ENCODE measurements around the gene PTCH1.

Gene PTCH1

DNA sequence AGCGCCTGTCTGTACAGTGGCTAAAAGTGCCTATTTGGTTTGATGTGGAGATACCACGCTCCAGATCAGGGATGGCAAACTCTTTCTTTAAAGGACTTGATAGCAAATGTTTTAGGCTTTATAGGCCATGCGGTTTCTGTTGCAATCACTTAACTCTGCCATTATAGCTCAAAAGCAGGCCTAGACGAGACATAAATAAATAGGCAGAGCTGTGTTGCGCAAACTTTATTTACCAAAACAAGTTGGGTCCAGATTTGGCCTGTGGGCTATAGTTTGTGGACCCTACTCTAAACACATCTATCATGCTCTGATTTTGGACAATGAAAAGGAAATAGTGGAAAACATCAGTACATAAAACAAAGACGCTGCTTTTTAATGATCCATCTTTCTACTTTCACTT lies 79.2 kb downstream of the PTCH1 start:
- DNase-seq: no peak

DNA sequence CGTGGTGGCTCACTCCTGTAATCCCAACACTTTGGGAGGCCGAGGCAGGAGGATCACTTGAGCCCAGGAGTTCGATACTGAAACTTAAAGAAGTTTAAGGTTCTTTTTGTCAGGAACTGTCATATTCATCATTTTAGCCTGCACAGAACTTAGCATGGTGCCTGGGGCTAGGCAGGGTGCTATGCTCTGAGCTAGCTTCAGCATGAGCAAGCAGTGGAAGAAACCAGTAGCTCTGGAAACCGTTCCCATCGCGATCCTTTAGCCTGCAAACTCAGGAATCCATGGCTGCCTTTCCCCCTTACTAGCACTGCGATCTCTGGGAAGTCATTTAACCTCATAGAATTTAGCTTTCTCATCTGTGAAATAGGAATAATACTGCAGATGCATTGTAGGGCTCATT lies 80.4 kb downstream of the PTCH1 start:
- DNase-seq: no peak

DNA sequence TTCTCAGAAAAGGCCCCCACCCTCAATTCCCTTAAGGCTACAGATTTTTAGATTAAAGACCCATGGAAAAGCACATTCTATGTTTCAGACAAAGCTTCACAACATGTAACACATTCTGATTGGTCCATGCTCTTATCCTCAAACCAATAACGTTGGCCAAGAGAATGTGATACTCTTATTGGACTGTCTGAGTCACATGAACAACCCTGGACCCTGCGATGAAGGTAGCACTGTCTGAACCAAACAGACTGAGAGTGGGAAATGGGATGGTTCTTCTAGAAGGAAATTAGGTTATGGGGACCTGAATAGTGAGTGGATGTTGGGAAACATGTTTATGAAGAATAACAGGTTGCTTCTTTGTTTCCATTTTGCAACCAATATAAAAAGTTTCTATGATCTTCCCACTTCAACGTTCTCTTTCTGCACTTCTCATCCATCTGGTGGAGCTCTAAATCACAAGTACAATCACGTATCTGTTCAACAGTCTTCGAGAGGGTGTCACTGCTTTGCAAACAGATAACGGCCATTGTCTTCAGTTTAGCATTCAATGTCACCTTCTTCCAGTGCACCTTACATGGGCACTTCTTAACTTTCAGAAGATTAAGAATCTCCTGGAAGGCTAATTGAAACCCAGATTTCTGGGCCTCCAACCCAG lies 81.6 kb downstream of the PTCH1 start:
- DNase-seq: no peak

DNA sequence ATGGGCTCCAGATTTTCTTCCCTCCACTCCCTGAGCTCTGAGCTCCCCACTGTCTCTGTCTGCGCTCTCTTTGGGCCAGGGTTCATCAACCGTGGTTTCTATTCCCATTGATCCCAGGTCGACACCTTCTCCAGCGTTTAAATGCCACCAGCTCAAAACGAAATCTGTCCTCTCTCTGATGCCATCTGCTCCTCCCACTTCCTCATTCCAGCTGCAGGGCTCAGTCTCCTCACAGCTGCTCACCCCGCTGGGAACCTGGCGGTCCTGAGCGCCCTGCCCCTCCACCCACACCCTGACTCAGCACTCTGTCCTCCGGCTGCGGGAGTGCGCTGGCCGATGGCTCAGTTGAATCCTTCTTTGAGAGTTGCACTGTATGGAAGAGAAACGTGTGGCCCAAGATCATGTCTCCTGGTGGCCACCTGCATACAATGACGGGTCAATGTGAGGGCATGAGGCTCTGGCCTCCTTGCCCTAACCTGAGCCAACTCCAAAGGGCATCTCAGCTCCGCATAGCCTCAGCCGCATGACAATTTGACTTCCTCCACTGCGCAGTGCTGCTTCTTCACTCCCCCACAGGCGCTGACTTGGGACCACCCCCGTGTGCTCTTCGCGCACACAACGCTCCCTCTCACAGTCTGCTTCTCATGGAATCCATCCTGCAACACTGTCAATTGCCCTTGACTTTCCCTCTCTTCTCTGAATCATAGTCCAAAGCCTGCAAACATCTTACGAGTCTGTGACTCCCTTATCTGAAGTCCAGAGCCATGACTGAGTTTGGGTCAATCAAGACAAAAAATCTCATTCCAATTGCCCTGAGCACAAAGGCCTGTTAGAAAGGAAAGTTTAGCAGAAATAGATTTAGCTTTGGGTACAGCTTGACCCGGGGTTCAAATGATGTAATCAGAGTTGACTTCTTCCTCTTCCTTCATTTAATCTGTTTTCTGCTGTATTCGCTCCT lies 82.4 kb downstream of the PTCH1 start:
- DNase-seq: peak; percentile 29

DNA sequence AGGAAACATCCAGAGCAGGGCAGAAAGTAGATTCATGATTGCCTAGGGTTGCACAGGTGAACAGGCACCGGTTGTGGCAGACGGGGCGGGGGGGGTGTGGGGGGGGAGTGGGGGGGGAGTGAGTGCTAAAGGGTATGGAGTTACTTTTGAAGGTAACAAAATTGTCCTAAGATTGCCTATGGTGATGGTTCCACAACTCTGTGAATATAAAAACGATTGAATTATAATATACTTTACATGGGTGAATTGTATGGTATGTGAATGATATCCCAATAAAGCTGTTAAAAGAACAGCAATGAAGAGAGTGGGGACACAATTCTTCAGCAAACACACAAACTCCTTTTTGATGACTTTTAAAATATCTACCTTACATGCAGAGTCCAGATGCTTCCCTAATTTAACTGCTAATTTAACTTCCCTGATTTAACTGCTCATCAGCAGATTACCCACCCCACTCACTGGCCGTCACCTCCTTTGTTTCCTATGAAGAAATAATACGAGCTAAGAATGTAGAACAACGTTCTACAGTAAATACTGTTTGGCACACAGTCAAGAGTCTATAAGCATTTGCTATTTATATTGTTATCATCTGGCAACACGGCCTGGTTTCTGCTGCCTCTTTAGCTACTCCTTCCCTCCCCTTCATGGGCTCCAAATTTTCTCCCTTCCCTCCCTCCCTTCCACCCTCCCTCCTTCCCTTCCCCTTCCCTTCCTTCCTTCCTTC lies 83.5 kb downstream of the PTCH1 start:
- DNase-seq: peak; percentile 5

DNA sequence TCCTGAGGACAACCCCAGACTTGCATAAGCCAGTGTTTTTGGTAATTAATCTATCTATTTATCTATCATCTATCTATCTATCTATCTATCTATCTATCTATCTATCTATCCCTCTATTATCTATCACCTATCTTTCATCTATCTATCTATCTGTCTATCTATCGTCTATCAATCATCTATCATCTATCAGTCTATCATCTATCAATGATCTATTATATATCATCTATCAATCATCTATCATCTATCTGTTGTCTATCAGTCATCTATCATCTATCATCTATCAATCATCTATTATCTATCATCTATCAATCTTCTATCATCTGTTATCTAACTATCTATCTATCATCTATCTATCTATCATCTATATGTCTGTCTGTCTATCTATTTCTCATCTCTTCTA lies 85.5 kb downstream of the PTCH1 start:
- no peak for DNase-seq

DNA sequence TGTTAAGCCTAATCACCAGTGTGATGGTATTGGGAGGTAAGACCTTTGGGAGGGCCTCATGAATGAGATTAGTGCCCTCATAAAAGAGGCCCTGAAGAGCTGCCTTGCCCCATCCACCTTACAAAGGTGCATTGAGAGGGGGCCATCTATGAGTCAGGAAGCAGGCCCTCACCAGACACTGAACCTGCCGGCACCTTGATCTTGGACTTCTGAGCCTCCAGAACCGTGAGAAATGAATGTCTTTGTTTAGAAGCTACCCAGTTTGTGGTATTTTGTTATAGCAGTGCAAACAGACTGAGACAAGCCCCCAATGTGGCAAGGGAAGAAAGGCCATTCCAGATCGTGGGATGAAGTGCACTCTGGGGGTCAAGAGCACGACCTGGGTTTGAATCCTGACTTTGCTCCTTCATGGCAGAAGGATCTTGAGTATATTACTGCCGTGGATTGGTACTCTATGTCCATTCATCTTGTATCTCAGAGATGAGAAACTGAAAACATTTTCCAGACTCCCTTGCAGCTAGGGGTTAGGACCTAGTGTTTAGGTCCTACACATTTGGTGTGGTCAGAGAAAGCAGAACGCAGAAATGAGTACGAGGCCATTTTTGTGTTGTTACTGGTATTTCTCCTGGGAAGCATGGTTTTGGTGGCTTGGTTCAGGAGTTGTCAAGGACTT lies 86.7 kb downstream of the PTCH1 start:
- no peak for DNase-seq

DNA sequence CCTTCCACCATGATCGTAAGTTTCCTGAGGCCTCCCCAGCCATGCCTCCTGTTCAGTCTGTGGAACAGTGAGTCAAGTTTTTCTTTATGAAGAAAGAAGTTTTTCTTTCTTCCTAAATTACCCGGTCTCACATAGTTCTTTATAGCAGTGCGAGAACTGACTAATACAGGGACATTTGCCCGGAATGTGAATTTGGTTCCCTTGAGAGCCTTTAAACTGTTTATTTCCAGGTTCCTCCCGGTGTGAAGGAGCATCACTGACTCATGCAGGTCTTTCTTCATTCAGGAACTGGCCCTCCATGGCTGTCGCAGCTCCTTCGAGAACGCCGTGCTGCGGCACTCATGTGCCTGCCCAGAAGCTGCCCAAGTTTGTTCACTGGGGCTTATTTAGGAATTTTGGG lies 87.7 kb downstream of the PTCH1 start:
- DNase-seq: no peak

DNA sequence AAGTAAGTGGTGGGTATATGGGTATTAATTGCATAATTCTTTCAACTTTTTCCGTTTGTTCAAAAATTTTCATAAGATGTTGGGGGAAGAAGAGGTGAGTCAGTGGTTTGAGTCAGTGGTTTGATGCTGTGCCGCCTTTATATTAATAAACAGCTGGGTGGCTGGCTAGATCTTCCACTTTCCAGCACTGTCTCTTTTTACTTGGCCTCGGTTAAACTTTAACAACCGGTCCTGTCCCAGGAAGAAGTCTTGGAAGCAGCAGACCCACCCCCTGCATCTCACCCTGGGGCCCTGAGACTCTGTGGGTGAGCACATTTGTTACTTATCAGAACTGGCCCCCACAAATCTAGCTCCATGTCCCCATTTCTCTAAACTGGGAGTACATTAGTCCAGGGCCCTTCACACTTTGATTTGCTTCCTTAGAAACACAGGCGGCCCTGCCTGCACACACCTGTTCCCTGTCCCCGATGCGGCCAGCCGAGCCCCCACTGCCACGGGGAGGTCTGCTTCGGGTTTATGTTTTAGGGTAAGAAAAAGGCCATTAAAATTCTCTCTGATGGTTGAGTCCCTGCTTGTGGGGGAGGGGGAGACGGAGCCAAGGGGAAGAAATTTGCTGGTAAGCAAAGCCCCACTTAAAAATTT lies 90.7 kb downstream of the PTCH1 start:
- DNase-seq: no peak

DNA sequence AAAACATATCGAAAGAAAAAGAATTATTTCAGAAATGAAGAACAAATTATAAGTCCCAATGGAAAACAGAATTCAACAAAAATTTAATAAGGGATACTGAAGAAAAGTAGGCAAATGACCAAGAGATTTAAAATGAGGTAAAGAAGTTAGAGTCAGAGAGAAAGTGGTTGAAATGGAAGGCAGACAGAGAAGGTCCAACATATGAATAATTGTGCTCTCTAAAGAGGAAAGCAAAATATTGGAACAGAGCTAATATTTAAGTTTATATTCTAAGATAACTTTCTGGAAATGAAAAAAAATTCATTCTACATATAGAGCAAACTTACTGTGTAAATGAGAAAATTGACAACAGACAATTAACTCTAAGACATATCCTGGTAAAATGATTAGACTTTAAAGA lies 94.1 kb downstream of the PTCH1 start:
- no peak for DNase-seq

DNA sequence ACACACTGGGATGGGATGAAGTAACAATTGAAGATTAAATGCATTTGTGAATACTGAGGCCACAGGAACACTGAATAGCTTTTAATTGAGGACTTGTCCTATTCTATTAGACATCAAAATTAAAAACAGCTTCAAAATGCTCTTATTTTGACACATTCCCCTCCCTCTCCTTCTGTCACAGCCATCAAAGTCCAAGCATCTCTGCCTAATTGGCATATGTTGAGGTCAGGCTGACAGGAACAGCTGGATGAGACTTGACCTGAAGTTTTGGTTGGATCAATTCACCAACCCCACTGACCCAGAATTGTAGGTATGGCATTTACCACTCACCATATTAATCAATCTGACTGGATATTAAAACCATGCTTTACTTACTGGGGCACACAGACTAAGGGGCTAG lies 96.3 kb downstream of the PTCH1 start:
- DNase-seq: no peak

DNA sequence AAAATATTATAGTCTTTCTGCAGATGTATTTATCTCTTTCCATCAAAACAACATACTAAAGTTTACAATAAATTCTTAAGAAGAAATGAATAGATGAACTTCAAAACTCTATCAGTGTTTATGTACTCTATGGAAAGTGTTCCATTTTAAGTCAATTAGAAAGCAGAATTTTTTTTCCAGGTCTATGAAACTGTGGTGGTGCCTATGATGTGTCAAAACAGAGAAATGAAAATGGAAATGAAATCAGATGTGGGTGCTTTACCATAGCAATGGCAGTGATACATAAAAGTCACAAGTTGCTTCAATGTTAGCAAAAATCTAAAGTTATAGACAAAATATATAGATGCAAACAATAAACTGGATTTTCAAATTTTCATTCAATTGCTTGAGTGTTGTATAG lies 97.3 kb downstream of the PTCH1 start:
- DNase-seq: peak; percentile 53

DNA sequence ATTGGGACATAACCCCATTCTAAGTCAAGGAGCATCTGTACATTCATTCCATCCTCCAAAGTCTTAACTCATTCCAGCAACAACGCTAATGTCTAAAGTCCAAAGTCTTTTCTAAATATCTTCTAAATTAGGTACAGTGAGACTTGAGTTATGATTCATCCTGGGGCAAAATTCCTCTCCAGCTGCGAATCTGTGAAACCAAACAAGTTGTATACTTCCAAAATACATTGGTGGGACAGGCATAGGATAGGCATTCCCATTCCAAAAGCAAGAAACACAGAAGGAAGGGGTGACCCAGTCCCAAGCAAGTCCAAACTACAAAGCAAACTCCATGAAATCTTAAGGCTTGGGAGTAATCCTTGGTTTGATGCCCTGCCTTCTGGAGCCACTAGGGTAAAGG lies 101.6 kb downstream of the PTCH1 start:
- no peak for DNase-seq

DNA sequence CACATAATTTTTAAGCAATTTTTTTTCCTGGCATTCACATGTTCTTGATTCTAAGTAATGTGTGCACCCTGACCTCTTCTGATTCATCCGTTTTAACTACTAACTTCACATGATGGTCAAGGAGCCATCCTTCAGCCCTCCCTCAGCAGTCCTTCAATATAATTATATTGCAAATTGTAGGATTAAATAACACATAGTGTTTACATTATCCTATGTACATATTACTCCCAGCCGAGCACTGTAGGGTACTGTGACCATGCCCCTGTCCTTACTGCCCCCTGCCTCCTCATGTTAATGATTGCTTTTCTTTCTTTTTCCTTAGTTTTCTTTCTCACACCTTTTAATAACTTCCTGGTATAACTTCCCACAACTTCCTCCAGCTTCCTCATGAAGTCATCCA lies 103.0 kb downstream of the PTCH1 start:
- no peak for DNase-seq

DNA sequence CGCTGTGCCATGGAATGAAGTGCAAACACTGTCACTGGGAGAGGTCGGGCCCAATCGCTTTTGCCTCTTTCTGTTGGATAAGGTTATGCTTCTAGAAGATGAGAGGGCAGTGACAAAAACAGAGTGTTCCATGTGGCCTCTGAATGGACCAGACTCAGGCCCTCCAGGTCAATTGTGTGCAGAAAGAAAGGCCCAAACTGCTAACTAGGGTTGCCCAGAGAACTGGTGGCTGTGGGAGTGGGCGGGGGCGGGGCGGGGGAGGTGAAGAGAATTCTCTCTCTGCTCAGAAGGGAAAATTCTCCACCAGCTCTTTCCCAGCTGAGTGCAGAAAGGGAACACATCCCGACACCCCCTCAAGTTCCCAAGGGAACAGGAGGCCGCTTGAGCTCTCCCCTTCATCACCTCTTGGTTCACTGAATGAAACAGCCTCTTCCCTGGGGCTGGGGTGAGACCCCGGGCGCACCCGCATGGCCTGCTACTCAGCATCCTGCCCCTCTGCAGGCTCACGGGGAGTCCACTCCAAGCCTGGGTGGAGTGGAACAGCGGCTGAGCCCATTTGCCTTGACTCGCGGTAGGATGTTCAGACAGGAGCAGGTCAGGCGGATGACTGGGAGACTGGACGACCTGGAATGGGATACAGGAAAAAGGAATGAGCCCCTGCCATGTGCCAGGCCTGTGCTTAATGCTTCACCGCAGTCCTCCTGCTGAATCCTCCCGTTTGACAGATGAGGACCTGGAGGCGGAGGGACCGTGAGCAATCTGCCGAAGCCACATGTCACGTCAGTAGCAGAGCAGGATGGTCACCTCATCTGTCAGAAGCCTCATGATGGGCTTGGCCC lies 105.5 kb downstream of the PTCH1 start:
- no peak for DNase-seq

DNA sequence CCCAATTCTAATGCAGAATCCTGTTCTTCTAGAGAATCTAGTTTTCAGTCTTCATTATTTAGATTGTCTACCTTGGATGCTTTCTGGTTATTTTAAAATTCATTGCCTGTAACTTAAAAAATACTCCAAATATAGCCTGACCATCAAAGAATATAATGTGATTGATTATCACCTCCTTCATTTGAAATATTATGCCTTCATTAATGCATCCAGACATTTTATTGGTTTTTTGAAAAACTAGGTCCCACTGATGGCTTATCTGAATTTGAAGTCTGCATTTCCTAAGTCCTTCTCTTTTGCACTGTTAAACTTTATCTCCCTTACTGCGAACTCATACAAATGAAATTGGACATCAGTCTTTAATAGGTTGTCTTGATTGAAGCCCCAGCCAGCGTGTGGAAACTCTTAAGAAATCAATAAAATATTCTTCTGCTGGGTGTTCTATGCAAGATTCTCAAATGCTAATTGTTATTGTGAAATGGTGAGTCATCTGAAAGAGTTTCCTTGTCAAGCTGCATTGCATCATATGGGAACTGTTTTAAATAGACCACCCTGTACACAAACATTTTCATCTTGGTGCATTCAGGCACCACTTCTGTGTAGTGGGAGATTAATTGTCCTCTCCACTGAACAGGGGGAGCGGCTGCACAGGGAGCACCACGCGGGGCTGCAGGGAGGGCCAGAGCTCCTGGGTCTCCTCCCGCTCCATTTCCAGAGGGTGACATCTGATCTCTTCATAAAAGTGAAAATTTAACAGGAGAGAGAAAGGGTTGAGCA lies 106.9 kb downstream of the PTCH1 start:
- peak; percentile 76 for DNase-seq

DNA sequence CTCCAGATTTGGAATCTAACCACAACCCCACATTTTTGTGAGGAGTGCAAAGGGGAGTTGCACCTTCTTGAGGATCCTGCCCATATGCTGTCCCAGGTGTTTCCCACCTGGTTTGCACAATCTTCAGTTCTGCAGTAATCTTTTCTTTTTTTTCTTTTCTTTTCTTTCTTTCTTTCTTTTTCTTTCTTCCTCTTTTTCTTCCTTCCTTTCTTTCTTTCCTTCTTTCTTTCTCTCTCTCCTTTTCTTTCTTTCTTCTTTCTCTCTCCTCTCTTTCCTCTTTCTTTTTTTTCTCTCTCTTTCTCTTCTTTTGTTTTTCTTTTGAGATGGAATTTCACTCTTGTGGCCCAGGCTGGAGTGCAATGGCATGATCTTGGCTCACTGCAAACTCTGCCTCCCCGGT lies 109.2 kb downstream of the PTCH1 start:
- DNase-seq: no peak

DNA sequence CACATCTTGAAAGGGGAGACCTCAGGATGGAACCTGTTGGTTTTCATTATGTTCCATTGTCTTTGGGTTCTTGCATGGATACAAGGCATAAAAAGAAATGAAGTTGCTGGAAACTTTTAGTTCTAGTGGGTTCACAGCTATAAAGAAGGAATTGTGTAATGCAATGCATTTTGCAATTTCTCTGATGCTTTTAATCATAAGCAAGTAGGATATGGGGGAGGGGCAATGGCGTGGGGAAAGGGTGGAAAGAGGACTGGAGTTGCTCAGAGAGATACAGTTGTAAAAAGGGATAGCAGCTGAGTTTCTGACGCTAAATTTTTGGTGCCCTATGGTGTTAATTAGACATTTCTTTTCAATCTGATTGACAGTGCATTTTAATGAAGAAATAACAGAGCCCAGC lies 110.7 kb downstream of the PTCH1 start:
- peak; percentile 53 for DNase-seq

DNA sequence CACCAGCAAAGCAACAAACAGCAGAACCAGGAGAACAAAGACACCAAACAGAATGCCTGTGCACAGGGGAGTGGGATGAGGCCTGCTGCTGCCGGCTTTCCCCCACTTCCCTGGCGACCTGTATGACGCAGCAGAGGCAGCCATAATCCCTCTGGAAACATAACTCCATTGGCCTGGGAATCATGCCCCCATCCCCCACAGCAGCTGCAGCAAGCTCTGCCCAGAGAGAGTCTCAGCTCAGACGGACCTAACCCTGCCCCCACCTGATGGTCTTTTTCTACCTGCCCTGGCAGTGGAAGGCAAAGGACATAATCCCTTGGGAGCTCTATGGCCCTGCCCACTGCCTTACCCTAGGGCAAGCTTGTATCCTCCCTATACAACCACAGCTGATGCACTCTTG lies 117.5 kb downstream of the PTCH1 start:
- no peak for DNase-seq

All from inflammatory macrophage treated with lipopolysaccharide for 4 hours (primary cell).